Thyroid gland (tissue), 4 donors: ENCODE measurements around the gene FANCC.

Source experiments
- POLR2A ChIP-seq, 2 donors: fragments of 450-650 bp; IDR thresholded peaks; one replicate each; pipeline ENCODE4 v1.6.1; 2017; ENCODE audit warnings: antibody characterized with exemption in 2 of 2, mild to moderate bottlenecking in 2 of 2, moderate library complexity in 1 of 2
- TF ChIP-seq, protein P1 (sequence below), 6 experiments: fragments of 200-600 bp in 3 of 6; fragments of 450-650 bp in 3 of 6; sonication (generic) in 3 of 6; IDR thresholded peaks; one replicate each; pipeline ENCODE4 v1.5.1; 2016 to 2019; ENCODE audit warnings: antibody characterized with exemption in 6 of 6, mild to moderate bottlenecking in 2 of 6, inconsistent platforms in 1 of 6, moderate library complexity in 1 of 6

DNA sequence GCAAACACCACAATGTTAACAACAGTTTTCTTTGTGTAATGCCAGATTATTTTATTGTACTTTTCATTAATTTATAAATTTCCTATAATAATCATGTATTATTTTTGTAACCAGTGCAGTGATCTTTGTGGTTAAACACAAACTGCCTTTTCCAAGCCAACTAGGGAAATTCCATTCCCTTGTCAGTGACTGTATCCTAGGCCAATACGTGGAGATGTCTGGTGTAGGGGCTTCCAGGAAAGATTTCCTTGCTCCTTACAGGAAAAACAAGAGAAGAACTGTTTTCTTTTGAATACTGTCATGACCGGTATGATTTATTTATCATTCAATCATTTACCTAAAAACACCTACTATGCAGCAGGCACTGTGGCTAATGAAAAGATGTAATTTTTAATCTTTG, 31.4 kb downstream of the FANCC start:
- TF ChIP-seq, protein P1, sequence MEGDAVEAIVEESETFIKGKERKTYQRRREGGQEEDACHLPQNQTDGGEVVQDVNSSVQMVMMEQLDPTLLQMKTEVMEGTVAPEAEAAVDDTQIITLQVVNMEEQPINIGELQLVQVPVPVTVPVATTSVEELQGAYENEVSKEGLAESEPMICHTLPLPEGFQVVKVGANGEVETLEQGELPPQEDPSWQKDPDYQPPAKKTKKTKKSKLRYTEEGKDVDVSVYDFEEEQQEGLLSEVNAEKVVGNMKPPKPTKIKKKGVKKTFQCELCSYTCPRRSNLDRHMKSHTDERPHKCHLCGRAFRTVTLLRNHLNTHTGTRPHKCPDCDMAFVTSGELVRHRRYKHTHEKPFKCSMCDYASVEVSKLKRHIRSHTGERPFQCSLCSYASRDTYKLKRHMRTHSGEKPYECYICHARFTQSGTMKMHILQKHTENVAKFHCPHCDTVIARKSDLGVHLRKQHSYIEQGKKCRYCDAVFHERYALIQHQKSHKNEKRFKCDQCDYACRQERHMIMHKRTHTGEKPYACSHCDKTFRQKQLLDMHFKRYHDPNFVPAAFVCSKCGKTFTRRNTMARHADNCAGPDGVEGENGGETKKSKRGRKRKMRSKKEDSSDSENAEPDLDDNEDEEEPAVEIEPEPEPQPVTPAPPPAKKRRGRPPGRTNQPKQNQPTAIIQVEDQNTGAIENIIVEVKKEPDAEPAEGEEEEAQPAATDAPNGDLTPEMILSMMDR (IDR thresholded peaks at IDR 0.05), result no peak
- no peak for TF ChIP-seq POLR2A (IDR thresholded peaks at IDR 0.05)
